C4-2B (cell line): ENCODE results near the gene NWD2.

Source experiments
- ZFX ChIP-seq: fragments of 450-650 bp; IDR thresholded peaks from 2 replicates; pipeline ENCODE4 v1.6.1; 2017
- TF ChIP-seq, protein P1 (sequence below): fragments of 450-650 bp; conservative IDR thresholded peaks from 2 replicates; pipeline ENCODE4 v1.5.1; 2017; ENCODE audit warnings: mild to moderate bottlenecking

DNA sequence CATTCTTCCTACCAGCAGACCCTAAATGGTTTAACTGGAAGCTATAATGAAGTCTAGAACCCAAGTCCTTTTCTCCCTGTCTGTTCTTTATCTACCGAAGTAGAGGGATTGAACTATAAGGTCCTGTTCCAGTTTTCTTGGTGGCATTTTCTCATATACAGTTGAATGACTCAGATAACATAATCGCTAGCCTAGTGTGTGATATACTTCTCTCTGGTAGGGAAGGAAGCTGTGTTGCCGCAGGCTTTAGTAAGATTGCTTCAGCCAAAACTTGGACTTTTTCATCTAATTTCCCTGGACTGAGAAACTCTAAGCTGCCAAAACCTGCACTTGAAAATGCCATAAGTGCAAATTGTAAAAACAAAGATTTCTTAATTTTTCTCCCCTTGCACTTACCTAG lies 123.4 kb downstream of the NWD2 start:
- TF ChIP-seq, protein P1, sequence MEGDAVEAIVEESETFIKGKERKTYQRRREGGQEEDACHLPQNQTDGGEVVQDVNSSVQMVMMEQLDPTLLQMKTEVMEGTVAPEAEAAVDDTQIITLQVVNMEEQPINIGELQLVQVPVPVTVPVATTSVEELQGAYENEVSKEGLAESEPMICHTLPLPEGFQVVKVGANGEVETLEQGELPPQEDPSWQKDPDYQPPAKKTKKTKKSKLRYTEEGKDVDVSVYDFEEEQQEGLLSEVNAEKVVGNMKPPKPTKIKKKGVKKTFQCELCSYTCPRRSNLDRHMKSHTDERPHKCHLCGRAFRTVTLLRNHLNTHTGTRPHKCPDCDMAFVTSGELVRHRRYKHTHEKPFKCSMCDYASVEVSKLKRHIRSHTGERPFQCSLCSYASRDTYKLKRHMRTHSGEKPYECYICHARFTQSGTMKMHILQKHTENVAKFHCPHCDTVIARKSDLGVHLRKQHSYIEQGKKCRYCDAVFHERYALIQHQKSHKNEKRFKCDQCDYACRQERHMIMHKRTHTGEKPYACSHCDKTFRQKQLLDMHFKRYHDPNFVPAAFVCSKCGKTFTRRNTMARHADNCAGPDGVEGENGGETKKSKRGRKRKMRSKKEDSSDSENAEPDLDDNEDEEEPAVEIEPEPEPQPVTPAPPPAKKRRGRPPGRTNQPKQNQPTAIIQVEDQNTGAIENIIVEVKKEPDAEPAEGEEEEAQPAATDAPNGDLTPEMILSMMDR: no peak
- TF ChIP-seq ZFX: no peak
